Loucy (cell line): ENCODE results near the gene PRXL2A.
A peak's percentile ranks its signal among the peaks of the same experiment; 100 is the strongest.

Source experiments
- EZH2phosphoT487 ChIP-seq: fragments of 200-600 bp; IDR thresholded peaks from 2 replicates; pipeline ENCODE4 v1.6.1; 2018; ENCODE audit warnings: antibody characterized with exemption, mild to moderate bottlenecking, moderate library complexity, borderline replicate concordance
- TF ChIP-seq, protein P1 (sequence below): fragments of 200-600 bp; sonication (generic); conservative IDR thresholded peaks from 2 replicates; pipeline ENCODE4 v1.5.1; 2014; ENCODE audit warnings: mild to moderate bottlenecking, antibody characterized with exemption, low read length

DNA sequence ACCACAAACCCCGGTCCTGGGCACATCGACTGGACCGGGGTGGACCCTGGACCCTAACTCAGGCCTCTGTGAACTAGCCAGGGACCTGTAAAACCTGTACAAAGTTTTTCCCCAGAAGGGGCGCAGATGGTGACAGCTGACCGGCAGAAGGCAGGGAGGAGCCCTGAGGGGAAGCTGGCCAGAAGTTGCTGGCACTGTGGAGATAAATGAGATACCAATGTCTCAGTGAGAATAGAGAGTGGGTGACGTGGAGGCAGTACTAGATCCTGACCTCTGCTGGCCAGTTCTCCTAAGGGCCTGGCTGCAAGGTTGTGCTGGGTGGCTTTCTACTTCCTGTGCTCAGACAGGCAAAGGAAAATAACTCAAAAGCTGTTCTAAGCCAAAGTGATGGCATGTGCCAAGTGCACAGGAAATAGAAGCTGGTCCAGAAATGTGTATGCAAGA lies 35.2 kb downstream of the PRXL2A start:
- TF ChIP-seq, protein P1, sequence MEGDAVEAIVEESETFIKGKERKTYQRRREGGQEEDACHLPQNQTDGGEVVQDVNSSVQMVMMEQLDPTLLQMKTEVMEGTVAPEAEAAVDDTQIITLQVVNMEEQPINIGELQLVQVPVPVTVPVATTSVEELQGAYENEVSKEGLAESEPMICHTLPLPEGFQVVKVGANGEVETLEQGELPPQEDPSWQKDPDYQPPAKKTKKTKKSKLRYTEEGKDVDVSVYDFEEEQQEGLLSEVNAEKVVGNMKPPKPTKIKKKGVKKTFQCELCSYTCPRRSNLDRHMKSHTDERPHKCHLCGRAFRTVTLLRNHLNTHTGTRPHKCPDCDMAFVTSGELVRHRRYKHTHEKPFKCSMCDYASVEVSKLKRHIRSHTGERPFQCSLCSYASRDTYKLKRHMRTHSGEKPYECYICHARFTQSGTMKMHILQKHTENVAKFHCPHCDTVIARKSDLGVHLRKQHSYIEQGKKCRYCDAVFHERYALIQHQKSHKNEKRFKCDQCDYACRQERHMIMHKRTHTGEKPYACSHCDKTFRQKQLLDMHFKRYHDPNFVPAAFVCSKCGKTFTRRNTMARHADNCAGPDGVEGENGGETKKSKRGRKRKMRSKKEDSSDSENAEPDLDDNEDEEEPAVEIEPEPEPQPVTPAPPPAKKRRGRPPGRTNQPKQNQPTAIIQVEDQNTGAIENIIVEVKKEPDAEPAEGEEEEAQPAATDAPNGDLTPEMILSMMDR: peak; percentile 75
- TF ChIP-seq EZH2phosphoT487: no peak
